GM18517 (cell line): ENCODE results near the gene MN1.

Experiments
- ATAC-seq: cut with Tn5 transposase; IDR thresholded peaks from one replicate; pipeline ENCODE4 v1.9.1; 2021; ENCODE audit warnings: mild to moderate bottlenecking, moderate library complexity; ENCODE audit not compliant: unreplicated experiment

Gene MN1

DNA sequence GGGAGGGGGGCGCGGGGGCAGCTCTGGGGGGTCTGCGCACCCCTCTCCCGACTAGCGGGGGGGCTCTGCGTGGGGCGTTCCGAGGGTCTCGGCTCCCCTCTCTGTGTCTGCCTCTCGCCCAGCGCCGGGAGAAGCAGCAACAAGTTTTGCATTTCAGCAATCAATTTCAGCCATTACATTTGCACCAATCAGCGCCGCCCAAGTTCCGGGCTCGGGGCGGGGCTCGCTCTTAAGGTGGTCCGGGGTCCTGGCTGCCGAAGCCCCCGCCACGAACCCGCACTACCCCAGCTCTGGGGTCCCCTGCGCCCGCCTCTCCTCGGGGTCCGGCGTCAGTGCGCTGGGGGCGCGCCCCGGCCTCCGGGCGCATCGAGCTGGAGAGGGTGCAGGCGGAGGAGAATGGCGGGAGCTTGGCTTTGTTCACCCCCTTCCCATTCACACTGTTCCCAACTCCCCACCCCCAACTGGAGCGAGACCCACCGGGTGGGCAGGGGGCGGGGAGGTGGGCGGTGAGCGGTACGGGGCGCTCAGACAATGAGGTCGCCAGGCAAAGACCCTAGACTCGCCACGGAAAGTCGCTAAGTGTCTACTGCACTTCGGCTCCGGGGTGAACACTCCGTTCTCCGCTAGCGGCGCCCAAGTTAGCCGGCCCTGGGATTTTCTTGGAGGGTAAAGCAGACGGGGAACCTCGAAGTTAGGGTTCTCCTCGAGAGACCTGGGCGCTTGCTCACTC, at the start of gene MN1:
MN1 (minus strand) TSS at position 141 of the 730 bp plus-strand sequence. CDS start 1,213 bp downstream, outside the sequence.
- no peak for ATAC-seq

DNA sequence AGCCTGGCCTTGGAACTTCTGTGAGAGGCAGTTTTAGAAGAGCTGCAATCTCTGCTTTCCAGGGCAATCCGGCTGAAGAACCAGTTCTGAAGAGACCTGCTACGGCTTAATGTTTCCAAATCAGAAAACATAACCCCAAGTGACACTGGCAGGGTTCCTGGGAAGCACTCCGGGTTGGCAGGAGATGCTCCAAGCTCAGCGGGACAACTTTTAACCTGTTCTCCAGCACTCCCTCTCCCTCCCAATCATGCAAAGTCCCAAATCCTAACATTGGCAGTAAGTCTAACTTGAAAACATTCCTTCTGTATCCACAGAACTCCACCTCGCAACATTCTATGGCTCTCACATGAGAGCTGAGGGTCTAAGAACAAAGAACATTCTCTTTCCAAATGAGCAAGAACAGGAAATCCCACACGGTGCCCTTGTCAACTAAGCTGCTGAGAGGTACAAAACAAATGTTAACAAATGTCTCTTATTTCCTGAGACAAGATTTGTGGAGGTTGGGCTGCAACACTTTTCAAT, 48.5 kb upstream of the MN1 start:
- no peak for ATAC-seq

DNA sequence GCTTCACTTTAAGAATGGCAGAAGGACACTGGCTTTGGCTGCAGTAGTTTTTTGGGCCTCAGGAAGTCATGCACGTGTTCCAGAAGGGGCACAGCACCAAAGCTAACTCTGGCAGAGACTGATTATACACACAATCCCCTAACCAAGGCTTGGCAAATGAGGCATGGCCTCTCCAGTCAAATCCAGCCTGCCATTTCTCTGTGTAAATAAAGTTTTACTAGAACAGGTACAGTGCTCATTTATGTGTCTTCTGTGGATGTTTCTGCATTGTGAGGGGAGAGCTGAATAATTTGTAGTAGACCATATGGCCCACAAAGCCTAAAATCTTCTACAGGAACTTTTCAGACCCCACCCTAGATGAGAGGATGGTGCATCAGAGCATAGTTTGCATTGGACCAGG, 46.4 kb upstream of the MN1 start:
- ATAC-seq: no peak

DNA sequence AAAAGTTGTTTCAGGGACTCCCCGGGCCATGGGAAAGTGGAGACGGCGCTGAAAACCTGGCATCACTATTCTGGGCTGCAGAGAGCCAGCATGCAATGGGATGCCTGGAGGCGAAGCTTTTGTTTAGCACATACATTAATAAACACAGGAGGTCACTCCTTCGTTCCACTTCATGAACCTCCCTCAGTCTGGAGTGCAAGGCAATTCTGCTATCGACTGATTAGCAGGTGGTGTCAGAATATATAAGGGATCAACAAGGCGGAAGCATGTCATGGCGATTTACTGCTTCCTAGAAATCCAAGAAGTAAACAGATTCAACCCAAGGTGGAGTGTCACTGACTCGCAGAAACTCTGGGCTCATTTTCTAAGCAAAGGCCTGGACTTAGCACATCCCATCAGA, 45.4 kb upstream of the MN1 start:
- ATAC-seq: no peak

DNA sequence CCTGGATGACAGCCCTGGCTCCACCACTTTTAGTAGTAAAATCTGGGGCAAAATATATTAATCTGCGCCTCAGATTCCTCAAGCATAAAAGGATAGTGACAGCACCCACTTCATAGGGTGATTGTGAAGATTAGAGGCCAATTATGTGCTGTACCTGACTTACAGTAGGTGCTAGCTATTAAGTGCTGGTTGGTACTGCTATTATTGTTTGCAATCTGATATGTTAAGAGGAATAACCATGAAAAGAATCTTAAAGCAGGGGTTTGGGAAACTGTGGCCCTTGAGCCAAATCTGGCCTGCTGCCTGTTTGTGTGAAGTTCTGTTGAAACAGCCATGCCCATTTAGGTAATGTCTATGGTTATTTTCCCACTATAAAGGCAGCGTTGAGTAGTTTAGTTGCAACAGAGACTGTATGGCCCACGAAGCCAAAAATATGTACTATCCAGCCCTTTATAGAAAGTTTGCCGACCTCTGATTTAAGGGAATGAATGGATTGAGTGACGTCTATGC, 44.7 kb upstream of the MN1 start:
- no peak for ATAC-seq

DNA sequence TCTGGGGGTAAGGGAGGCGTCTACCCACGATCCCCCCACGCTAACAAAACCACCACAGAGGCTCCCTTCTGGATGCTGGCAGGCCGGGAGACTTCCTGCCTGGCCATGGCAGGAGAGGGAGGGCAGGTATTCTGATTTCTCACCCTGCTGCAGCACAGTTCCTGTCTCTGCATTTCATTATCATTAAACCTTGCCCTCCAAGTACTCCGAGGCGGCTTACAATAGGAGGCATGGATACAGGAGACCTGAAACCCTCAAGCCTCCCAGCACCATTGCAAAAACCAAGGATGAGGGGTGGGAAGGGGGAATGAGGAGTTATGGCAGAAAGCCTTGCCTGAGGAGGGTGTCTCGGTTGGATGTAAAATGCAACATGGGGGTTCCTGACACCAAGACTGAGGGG, 44.1 kb upstream of the MN1 start:
- ATAC-seq: no peak

DNA sequence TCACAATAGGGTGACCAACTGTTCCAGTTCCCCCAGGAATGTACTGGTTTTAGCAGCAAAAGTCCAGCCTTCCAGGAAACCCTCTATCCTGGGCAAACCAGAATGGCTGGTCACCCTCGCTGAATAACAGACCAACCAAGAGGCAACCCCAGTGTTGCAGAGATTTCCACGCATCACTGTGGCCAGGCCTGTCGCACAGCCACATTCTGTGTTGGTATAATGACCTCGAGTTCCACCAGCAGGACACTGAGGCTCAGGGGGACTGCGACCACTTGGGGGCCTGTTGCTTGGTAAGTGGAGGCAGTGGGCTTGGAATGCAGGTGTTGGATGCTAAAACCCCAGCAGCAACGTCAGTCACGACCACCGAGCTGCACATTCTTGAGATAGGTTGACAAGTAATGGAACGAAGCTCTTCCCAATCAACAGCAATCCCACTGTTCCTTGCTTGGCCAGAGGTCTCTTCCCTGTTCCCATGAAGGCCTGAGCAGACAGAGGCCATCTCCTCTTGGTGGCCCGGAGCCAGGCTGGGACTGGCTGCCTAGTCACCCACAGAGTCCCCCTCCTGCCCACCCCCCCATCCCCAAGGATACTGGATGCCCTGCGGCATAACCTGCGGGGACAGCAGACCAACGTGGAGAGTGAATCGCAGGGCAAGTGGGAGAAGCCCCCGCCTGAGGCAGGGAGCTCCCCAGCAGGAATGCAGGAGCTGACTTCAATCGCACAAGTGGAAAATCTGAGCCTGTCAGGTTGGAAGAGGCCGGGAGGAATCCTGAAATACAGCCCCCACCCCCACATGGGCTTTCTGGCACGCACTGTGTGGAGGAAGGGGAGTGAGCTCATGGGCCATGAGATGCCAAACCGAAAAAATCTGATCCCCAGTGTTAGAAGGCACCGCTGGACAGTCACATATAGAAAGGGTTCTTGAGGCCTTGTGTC, 43.4 kb upstream of the MN1 start:
- ATAC-seq: no peak

DNA sequence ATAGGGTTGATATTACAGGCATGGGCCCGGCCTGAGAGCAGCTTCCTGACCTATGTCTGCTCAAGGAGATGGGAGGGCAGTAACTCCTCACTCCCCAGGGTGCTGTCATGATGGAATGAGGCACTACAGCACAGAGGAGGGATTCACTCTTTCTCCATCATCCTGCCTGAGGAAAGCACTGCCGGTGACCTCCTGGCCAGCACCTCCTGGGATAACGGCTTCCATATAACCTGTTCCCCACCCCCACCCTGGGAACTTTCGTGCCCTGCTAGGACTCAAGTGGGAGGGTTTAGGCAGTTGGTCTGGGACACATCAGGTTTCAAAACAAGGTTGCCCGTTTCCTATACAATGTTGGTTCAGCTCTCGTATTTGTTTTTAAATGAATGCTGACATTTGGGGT, 42.7 kb upstream of the MN1 start:
- no peak for ATAC-seq

DNA sequence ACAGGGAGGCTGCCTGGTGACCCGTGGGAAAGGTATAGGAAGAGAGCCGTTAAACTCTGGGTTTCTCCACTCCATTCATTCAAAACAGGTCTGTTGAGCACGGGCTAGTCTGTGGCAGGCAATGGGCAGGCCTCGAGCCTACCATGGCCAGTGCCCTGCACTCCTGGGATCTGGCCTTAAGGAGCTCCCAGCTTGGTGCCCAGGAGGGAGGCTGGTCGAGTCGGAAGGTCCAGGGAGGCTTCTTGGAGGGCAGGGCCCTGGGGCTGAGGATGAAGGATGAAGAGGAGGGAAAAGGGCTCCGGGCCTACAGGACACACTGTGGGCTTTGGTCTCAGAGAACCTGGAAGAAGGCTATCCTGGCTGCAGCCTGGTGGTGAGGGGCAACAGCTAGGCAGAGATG, 41.9 kb upstream of the MN1 start:
- no peak for ATAC-seq

DNA sequence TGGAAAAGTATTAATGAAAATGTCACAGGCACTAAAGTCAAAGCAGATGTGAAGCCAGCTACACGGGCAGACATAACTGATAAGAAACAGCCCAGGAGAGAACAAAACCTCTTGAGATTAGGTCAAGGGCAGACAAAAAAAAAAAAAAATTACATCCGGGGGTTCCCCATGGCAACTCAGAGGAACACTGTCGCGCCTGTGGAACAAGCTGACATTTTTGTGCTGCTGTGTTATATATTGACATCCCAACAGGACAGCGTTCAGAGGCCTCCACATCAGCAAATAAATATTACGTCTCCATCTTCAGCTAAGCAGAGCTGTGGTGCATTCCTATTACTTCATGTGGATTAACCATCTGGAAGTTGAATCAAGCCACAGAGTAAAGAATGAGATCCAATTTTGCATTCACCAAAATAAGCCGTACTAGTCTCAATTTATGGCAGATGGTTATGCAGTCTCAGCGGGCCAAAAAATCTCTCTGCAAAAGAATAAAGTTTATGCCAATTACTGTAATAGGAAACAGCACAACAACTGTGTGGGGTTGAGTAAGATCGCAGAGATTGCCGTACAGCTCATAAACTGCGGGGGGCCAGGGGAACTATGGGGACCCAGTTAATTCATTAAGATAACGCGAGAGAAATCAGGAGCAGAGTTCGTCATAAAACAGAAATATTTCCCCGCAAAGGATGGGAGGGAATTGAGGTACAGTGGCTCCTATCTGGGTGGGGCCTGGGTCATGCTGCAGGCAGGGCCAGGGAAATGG, 41.3 kb upstream of the MN1 start:
- ATAC-seq: no peak

DNA sequence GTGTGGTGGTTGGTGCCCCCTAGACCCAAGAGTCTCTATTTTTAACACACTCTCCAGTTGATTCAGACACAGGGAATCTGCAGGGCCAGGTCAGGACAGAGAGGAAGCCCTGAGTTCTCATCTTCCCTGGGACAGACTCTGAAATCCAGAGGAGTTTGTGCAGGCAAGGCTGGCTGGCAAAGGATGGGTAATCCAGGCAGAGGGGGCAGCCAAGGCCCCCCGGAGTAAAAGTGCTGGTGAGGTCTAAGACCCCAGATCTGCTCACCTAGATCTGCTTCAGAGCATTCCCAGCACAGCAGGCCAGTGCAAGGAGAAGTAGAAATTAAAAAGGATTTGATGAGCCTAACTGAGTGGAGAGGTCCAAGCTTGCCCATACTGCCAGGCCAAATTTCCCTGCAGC, 40.6 kb upstream of the MN1 start:
- no peak for ATAC-seq

DNA sequence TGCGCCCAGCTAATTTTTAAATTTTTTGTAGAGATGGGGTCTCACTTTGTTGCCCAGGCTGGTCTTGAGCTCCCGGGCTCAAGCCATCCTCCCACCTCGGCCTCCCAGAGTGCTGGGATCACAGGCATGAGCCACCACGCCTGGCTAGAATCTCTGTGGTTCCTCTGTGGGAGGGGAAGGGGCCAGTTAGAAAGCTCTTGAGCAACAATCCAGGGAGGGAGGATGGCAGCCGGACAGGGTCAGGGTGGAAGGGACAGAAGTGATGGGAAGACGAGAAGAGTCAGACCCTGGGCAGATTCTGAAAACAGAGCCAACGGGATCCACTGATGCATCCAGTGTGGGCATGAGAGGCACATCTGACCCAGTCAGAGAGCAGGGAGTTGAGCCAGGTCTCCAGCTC, 38.9 kb upstream of the MN1 start:
- ATAC-seq: no peak

DNA sequence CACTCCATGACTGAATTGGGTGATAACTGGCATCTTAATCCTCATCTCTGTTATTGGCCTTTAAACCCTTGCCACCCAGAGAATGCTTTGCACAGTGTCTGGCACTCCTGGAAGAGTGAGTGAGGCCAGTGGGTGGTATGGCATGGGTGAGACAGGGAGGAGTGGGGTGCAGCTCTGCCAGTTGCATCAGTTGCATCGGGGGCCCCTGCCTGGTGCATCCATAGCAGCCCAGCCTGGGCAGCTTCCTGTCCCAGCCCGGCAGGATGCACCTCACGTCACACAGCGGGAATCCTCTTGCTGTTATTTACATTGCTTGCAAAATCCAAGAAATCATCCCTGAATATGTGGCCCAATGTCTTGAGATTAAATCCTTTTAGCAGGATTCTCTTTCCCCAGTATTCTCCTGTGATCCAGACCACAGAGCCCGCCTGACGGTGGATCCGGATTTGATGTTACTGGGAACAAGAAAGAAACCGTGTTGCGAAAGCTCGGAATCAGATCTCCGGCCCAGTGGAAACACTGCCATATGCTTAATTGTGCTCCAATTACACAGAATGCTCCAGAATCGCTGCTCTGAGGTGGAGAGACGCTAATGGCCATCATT, 37.6 kb upstream of the MN1 start:
- ATAC-seq: no peak

DNA sequence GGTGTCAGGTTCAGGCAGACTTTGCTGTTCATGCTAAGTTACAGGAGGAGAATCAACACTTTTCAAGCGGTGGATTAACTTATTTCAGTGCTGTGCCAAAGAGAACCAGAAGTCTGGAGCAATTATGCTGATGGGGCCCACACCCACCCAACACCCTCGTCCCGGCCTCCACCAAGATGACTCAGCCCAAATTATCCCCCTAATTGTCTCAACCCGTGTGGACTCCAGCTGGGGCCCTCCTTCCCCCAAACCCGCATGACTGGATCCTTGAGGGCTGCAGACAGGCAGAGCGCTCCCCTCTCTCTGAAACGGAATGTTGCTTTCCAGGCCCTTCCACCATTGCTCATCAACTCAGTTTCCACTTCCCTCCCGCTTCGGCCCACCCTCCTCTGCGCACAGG, 34.6 kb upstream of the MN1 start:
- ATAC-seq: no peak

DNA sequence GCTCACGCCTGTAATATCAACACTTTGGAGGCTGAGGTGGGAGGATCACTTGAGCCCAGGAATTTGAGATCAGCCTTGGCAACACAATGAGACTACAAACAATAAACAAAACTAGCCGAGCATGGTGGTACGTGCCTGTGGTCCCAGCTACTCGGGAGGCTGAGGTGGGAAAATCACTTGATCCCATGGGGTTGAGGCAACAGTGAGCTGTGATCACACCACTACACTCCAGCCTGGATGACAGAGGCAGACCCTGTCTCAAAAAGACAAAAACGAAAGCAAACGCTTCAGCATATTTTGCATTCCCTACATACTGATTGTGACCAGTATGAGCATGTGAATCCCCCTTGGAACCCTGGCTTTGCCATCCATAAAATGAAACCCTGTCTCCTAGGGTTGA, 33.9 kb upstream of the MN1 start:
- no peak for ATAC-seq

DNA sequence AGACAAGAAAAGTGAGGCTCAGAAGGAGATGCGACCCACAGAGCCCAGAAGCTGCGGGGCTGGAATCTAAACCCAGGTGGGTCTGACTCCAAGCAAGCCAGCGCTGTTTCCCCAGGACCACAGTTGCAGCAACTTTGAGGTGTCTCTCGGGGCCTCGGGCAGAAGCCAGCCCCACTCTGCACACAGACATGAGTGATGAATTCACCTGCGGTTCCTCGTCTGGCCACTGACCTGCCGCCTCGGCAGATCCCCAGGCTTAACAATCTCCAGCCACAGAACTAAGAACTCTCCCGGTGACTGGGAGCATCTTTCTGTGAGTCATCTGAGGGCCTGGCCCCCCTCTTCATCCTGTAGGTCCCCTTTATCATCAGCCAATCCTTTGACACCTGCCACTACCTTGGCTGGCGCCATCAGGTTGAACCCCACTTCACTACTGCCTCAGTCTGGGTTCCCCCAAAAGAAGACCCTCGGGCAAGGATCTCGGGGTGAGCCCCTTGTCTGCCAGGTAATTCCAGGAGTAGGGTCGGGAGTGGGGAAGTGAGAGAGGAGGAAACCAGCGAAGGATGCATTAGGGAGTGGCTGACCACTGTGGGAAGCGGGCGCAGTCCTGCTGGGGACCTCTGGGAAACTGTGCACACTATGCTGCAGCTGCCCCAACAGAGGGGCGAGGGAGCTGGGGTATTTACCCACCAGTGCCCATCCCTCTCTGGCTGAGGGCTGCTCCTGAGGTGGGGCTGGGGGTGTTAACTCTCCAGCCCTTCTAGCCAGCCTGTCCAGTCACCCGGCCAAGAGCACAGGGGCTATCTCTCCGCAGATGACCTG, 33.0 kb upstream of the MN1 start:
- ATAC-seq: no peak

DNA sequence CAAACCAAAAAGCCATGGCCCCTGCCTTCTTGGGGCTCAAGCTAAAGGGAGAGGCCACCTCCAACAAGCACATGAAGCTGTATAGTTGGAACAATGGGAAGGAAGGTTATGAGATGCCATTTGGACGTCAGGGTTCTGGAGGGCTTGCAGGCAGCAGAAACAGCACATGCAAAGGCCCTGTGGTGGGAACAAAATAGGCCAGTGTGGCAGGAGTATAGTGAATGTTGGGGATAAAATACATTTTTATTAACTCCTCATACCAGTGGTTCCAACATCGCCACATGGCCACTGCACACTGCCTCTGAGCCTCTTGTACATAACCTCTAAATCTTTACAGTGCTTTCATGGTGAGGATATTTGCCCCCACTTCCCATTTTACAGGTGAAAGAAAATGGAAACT, 32.2 kb upstream of the MN1 start:
- ATAC-seq: no peak

DNA sequence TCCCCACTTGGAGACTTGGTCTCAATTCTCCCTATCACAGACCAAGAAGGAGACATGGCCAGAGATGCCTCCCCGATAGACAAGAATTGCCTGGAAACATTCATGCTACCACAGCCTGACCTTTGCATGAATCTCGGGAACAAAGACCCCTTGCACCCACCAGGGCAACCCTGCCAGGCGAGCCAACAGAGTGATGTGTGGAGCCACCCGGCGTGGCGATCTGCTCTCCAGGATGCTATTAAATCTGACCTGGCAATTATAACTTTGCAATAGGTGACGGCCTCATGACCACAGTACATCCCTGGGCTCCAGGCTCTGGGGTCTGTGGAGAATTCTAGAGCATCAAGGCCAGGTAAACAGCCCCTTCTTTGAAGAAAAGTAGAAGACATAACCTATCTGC, 31.1 kb upstream of the MN1 start:
- ATAC-seq: no peak

DNA sequence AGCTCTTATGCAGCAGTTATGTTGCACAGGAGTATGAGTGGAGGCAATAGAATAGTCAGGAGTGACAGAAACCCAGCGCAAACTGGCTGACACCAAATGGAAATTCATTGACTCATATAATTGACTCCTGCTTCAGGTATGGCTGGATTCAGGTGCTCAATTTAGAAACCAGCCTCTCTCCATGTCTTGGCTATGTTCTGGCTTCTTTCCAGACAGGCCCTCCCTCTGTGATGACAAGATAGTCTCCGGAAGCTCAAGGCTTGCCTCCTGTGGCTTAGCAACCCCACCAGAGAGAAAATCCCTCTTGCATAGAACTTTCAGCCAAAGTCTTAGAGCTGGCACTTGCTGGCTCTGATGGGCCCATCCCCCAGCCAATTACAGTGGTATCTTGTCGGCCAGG, 28.1 kb upstream of the MN1 start:
- ATAC-seq: no peak
